ENCODE results near the gene NKX2-1.

NKX2-1 gene

DNA sequence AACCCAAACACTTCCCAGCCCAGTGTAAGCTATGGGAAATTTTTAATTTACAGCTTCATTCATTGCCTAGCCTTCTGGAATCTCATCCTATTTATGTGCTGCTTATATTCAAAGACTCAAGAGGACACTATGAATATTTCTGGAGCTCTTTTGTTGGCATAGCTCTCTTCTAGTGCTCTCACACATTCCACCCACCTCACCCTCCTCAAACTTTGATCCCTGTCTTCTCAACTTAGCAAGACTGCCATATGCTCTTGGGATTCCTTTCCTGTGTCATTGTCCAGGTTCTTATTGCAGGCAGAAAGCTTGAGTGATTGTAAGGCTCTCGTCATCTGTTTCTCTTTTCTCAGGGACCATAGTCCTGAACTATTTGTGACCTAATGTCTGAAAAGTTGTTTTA lies 18.0 kb upstream of the NKX2-1 start:
- H3K27me3 ChIP-seq (ENCODE audit: insufficient read depth, low read depth, severe bottlenecking) = peaks cover 54% of the 10 kb centered on the region

GRCh38 chr14:36529062-36529461 lies 9.0 kb upstream of the NKX2-1 start:
- no peak for DNase-seq
- H3K4me3 ChIP-seq (ENCODE audit: low read depth, low read length) = no peak overlapping the region
- H3K27ac ChIP-seq = no peak overlapping the region
- H3K9me3 ChIP-seq (ENCODE audit: severe bottlenecking) = peaks cover 2% of the 10 kb centered on the region
- no peaks in the 10 kb centered on the region for H3K36me3 ChIP-seq
- no peak for TF ChIP-seq CTCF (IDR thresholded peaks at IDR 0.05; ENCODE audit: low read depth, low read length)
- H3K27me3 ChIP-seq (ENCODE audit: insufficient read depth, low read depth, severe bottlenecking) = peaks cover 73% of the 10 kb centered on the region

More for the DNA sequence above, 18.0 kb upstream of the NKX2-1 start:
- Histone ChIP-seq H3K27ac (no peak overlapping the region), H3K4me3 (ENCODE audit: low read depth, low read length) (no peak overlapping the region), H3K36me3 (no peaks in the 10 kb centered on the region), H3K9me3 (ENCODE audit: severe bottlenecking) (no peaks in the 10 kb centered on the region)
- no peak for TF ChIP-seq CTCF (IDR thresholded peaks at IDR 0.05; ENCODE audit: low read depth, low read length)
- no peak for DNase-seq

- Histone ChIP-seq H3K4me3 (ENCODE audit: low read depth, low read length) (no peak overlapping the region), H3K27ac (no peak overlapping the region), H3K36me3 (no peaks in the 10 kb centered on the region), H3K9me3 (ENCODE audit: severe bottlenecking) (peaks cover 8% of the 10 kb centered on the region), H3K27me3 (ENCODE audit: insufficient read depth, low read depth, severe bottlenecking) (peaks cover 82% of the 10 kb centered on the region)
- DNase-seq = no peak
- no peak for TF ChIP-seq CTCF (IDR thresholded peaks at IDR 0.05; ENCODE audit: low read depth, low read length)
Observed at GRCh38 chr14:36525746-36526099, 5.7 kb upstream of the NKX2-1 start.

GRCh38 chr14:36524874-36525745 lies 5.1 kb upstream of the NKX2-1 start:
- DNase-seq = no peak
- no peak overlapping the region for H3K4me3 ChIP-seq (ENCODE audit: low read depth, low read length)
- TF ChIP-seq CTCF (IDR thresholded peaks at IDR 0.05; ENCODE audit: low read depth, low read length) = peak; percentile 62
- no peak overlapping the region for H3K27ac ChIP-seq
- H3K9me3 ChIP-seq (ENCODE audit: severe bottlenecking) = peaks cover 8% of the 10 kb centered on the region
- H3K36me3 ChIP-seq = no peaks in the 10 kb centered on the region
- H3K27me3 ChIP-seq (ENCODE audit: insufficient read depth, low read depth, severe bottlenecking) = peaks cover 82% of the 10 kb centered on the region

GRCh38 chr14:36524220-36524837 lies 4.3 kb upstream of the NKX2-1 start:
- TF ChIP-seq CTCF (IDR thresholded peaks at IDR 0.05; ENCODE audit: low read depth, low read length) = 0 out of 2 replicates have a peak, but pooled peaks have one; percentile 11
- H3K27me3 ChIP-seq (ENCODE audit: insufficient read depth, low read depth, severe bottlenecking) = peaks cover 80% of the 10 kb centered on the region

More at GRCh38 chr14:36524220-36524837, 4.3 kb upstream of the NKX2-1 start:
- H3K9me3 ChIP-seq (ENCODE audit: severe bottlenecking) = peaks cover 10% of the 10 kb centered on the region
- no peaks in the 10 kb centered on the region for H3K36me3 ChIP-seq
- H3K27ac ChIP-seq = no peak overlapping the region
- DNase-seq = no peak
- H3K4me3 ChIP-seq (ENCODE audit: low read depth, low read length) = no peak overlapping the region
